ENCODE results near the gene COG2. TPM values are rescaled to one million over a fixed set of nuclear protein-coding genes. Genes with fewer than 3 reads are reported as not detected.
"Not testable (repeated sequence)": the region's sequence is repeated elsewhere in the genome, so short reads cannot be mapped to it uniquely, and the experiment has no call there.

The COG2 gene
- total and polyA plus RNA-seq, 2 of the 13 experiments (the other 11 are each of a cell fraction or from before 2014, with no cell fraction given), result 16.8 to 36.3 TPM

- TF ChIP-seq ARID5B (CRISPR knock-in tag; IDR thresholded peaks at IDR 0.05) (peak; percentile 49; the same call in 1 of the 2 replicates), ZNF614 (CRISPR knock-in tag; IDR thresholded peaks at IDR 0.05; ENCODE audit: borderline replicate concordance) (peak; percentile 45; the same call in 1 of the 2 replicates), ZSCAN30 (CRISPR knock-in tag; IDR thresholded peaks at IDR 0.05) (no peak), ZNF343 (CRISPR knock-in tag; IDR thresholded peaks at IDR 0.05) (no peak)
- TF ChIP-seq, protein P1, sequence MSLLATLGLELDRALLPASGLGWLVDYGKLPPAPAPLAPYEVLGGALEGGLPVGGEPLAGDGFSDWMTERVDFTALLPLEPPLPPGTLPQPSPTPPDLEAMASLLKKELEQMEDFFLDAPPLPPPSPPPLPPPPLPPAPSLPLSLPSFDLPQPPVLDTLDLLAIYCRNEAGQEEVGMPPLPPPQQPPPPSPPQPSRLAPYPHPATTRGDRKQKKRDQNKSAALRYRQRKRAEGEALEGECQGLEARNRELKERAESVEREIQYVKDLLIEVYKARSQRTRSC (CRISPR knock-in tag; IDR thresholded peaks at IDR 0.05; ENCODE audit: low read depth), result no peak
- TF ChIP-seq, protein P2, sequence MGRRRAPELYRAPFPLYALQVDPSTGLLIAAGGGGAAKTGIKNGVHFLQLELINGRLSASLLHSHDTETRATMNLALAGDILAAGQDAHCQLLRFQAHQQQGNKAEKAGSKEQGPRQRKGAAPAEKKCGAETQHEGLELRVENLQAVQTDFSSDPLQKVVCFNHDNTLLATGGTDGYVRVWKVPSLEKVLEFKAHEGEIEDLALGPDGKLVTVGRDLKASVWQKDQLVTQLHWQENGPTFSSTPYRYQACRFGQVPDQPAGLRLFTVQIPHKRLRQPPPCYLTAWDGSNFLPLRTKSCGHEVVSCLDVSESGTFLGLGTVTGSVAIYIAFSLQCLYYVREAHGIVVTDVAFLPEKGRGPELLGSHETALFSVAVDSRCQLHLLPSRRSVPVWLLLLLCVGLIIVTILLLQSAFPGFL (CRISPR knock-in tag; IDR thresholded peaks at IDR 0.05), result no peak
Measured at GRCh38 chr1:230715510-230715909, 73.2 kb downstream of the COG2 start (continued).

GRCh38 chr1:230716453-230716852 is 74.2 kb downstream of the COG2 start:
- H3K4me3 ChIP-seq (replicated peaks in 1 of 3; ENCODE audit: insufficient read depth in 1 of 3, low read depth in 2 of 3, low read length in 3 of 3); BruUV-seq (replicated peaks); H3K36me3 ChIP-seq (replicated peaks in 1 of 2; ENCODE audit: control insufficient read depth in 1 of 2, insufficient read depth in 2 of 2, low read length in 2 of 2); H3K9ac ChIP-seq (ENCODE audit: insufficient read depth, low read depth, low read length); H3K27ac ChIP-seq (ENCODE audit: extremely low read length, insufficient read depth, low read length); H3K4me2 ChIP-seq (ENCODE audit: low read depth, low read length); H3K9me3 ChIP-seq (ENCODE audit: low read length); CTCF ChIA-PET (ENCODE audit: low intra/inter-chr PET ratio, low total read pairs); in situ Hi-C loops (cut with HindIII; ENCODE audit: extremely low pct_ligation_motif_present, low pct_unique_long_range_greater_than_20kb); FAIRE-seq; H3K27me3 ChIP-seq (ENCODE audit: control insufficient read depth in 1 of 2, insufficient read depth in 2 of 2, low read length in 2 of 2); ATAC-seq; H2AFZ ChIP-seq (ENCODE audit: low read length); DNase-seq (ENCODE audit: low spot score): not testable (repeated sequence)
- Histone ChIP-seq H3K79me2 (ENCODE audit: insufficient read depth, low read length) (peaks cover 27% of the 10 kb centered on the region), H3K4me1 (ENCODE audit: insufficient read depth, low read length) (peaks cover 48% of the 10 kb centered on the region), H4K20me1 (ENCODE audit: insufficient read depth, low read length) (peaks cover 19% of the 10 kb centered on the region; the same call in 1 of the 2 replicates)
- intact Hi-C loops (cut with micrococcal nuclease; ENCODE audit: unreplicated experiment), result loop anchor here (10.0 kb wide), 1 partner anchor 258 kb away; the partner anchor contains the start of genes ARV1 and TTC13
- WGBS (ENCODE audit: low lambda C conversion rate), result 82% methylated on average over 3 of the region's 3 CpGs
- POLR2A ChIA-PET, result interaction anchor here (7.9 kb wide), 1 partner anchor 13 kb away, joined by 110 read pairs; no protein-coding TSS in a partner anchor
- TF ChIP-seq ZNF430 (CRISPR knock-in tag; IDR thresholded peaks at IDR 0.05), result peak; percentile 97
